Omental fat pad (tissue), 4 donors: ENCODE results near the gene SCN3A. TPM values are rescaled to one million over a fixed set of nuclear protein-coding genes. Genes with fewer than 3 reads are reported as not detected.

Source experiments
- ATAC-seq: fragments of 150-250 bp; one replicate; pipeline ENCODE4 v1.9.1; 2016; ENCODE audit warnings: mild to moderate bottlenecking, moderate library complexity; ENCODE audit not compliant: low FRiP score
- DNase-seq: peaks from one replicate; pipeline ENCODE4 v3.0.0-alpha.2; 2019; ENCODE audit warnings: low spot score
- CTCF ChIP-seq, 3 donors: fragments of 450-650 bp; IDR thresholded peaks; one replicate each; pipeline ENCODE4 v1.5.1; 2016 to 2017; ENCODE audit warnings: antibody characterized with exemption in 3 of 3, mild to moderate bottlenecking in 3 of 3, moderate library complexity in 2 of 3
- total RNA-seq, 4 donors: library from RNA; depleted of rRNA; stranded (reverse); fragments of >200 nt; gene quantifications; one replicate each; pipeline ENCODE4 v1.1.0, GENCODE V29; 2016

Gene SCN3A
- total RNA-seq, 4 donors from 2014 or later = 0.72 to 2.5 (median 1.2) TPM

GRCh38 chr2:165147186-165148045 lies 56.4 kb downstream of the SCN3A start:
- TF ChIP-seq CTCF (IDR thresholded peaks at IDR 0.05) = no peak

GRCh38 chr2:165144315-165144714 lies 59.5 kb downstream of the SCN3A start:
- DNase-seq = no peak
- no peak for TF ChIP-seq CTCF (IDR thresholded peaks at IDR 0.05)
- no peak for ATAC-seq

More at GRCh38 chr2:165147186-165148045, 56.4 kb downstream of the SCN3A start:
- no peak for ATAC-seq
- no peak for DNase-seq

- TF ChIP-seq CTCF (IDR thresholded peaks at IDR 0.05) = no peak
- DNase-seq = no peak
- no peak for ATAC-seq
Observed at GRCh38 chr2:165141601-165142354, 62.1 kb downstream of the SCN3A start.

- ATAC-seq (no peak), DNase-seq (no peak)
Observed at GRCh38 chr2:165126244-165126643, 77.6 kb downstream of the SCN3A start.

GRCh38 chr2:165122521-165122920 lies 81.3 kb downstream of the SCN3A start:
- ATAC-seq = no peak
- no peak for DNase-seq
- no peak for TF ChIP-seq CTCF (IDR thresholded peaks at IDR 0.05)

More at GRCh38 chr2:165126244-165126643, 77.6 kb downstream of the SCN3A start:
- no peak for TF ChIP-seq CTCF (IDR thresholded peaks at IDR 0.05)

- DNase-seq (no peak), ATAC-seq (no peak)
- TF ChIP-seq CTCF (IDR thresholded peaks at IDR 0.05) = no peak
Observed at GRCh38 chr2:165120740-165121467, 82.9 kb downstream of the SCN3A start.
